ENCODE measurements around the gene TTC21A.

DNA sequence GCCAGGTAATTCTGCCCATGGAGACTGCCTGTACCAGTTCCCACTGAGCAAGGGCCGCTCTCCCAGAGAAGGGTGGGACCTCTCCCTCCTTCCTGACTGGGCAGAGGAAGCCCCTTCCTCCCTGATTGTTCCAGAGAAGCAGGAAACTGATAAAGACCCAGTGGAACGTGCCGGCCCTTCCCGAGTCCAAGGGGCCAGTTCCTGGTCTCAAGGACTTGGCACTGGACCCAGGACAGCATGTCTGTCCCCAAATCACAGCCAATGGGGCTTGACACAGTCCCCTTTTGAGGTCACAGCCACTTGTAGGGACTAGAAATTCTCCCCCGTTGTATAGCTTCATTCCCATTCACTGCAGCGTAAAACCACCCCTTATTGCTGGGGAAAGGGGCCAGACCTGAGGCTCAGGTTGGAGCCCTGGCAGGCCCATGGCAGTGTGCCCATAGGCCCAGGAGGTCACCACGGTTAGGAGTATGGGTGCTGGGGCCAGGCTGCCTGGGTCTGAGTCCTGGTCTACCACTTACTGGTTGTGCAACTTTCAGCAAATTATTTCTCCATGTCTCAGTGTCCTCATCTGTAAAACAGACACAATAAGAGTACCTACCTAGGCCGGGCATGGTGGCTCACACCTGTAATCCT lies 27.8 kb downstream of the TTC21A start:
- no peak for TF ChIP-seq GABPA (IDR thresholded peaks at IDR 0.05; ENCODE audit: low read depth, low read length)
- no peak for TF ChIP-seq GABPA (CRISPR knock-in tag; IDR thresholded peaks at IDR 0.05; ENCODE audit: low read depth)
- no peak for TF ChIP-seq BRD4 (CRISPR knock-in tag; IDR thresholded peaks at IDR 0.05)
- TF ChIP-seq GTF2F1 (IDR thresholded peaks at IDR 0.05; ENCODE audit: low read length), result no peak
- TF ChIP-seq, protein P1, sequence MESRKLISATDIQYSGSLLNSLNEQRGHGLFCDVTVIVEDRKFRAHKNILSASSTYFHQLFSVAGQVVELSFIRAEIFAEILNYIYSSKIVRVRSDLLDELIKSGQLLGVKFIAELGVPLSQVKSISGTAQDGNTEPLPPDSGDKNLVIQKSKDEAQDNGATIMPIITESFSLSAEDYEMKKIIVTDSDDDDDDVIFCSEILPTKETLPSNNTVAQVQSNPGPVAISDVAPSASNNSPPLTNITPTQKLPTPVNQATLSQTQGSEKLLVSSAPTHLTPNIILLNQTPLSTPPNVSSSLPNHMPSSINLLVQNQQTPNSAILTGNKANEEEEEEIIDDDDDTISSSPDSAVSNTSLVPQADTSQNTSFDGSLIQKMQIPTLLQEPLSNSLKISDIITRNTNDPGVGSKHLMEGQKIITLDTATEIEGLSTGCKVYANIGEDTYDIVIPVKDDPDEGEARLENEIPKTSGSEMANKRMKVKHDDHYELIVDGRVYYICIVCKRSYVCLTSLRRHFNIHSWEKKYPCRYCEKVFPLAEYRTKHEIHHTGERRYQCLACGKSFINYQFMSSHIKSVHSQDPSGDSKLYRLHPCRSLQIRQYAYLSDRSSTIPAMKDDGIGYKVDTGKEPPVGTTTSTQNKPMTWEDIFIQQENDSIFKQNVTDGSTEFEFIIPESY (CRISPR knock-in tag; IDR thresholded peaks at IDR 0.05), result no peak
- TF ChIP-seq, protein P2, sequence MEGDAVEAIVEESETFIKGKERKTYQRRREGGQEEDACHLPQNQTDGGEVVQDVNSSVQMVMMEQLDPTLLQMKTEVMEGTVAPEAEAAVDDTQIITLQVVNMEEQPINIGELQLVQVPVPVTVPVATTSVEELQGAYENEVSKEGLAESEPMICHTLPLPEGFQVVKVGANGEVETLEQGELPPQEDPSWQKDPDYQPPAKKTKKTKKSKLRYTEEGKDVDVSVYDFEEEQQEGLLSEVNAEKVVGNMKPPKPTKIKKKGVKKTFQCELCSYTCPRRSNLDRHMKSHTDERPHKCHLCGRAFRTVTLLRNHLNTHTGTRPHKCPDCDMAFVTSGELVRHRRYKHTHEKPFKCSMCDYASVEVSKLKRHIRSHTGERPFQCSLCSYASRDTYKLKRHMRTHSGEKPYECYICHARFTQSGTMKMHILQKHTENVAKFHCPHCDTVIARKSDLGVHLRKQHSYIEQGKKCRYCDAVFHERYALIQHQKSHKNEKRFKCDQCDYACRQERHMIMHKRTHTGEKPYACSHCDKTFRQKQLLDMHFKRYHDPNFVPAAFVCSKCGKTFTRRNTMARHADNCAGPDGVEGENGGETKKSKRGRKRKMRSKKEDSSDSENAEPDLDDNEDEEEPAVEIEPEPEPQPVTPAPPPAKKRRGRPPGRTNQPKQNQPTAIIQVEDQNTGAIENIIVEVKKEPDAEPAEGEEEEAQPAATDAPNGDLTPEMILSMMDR (CRISPR knock-in tag; IDR thresholded peaks at IDR 0.05), result no peak
- no peak for TF ChIP-seq ZFX (CRISPR knock-in tag; IDR thresholded peaks at IDR 0.05; ENCODE audit: low read depth)
- no peak for TF ChIP-seq TCF7L2 (IDR thresholded peaks at IDR 0.05; ENCODE audit: low read depth, low read length)
- TF ChIP-seq ZSCAN20 (CRISPR knock-in tag; IDR thresholded peaks at IDR 0.05; ENCODE audit: borderline replicate concordance), result no peak
- TF ChIP-seq CEBPB (IDR thresholded peaks at IDR 0.05; ENCODE audit: borderline replicate concordance, low read depth, low read length), result peak; percentile 24; the same call in 1 of the 2 replicates
- TF ChIP-seq HCFC1 (IDR thresholded peaks at IDR 0.05; ENCODE audit: low read depth, low read length), result no peak
- no peak for TF ChIP-seq SP1 (IDR thresholded peaks at IDR 0.05)
- TF ChIP-seq SP1 (CRISPR knock-in tag; IDR thresholded peaks at IDR 0.05), result no peak

All from HepG2 (cell line).